SK-N-MC (cell line): ENCODE results near the gene RNU5D-1.

Experiments
- EZH2 ChIP-seq: fragments of 200-600 bp; sonication (generic); IDR thresholded peaks from one replicate; pipeline ENCODE4 v1.6.1; 2017; ENCODE audit warnings: antibody characterized with exemption
- POLR2AphosphoS5 ChIP-seq: IDR thresholded peaks from 2 replicates; pipeline ENCODE4 v1.6.1; 2012; ENCODE audit warnings: mild to moderate bottlenecking, low read depth, low read length, borderline replicate concordance

- TF ChIP-seq EZH2 (no peak), POLR2AphosphoS5 (no peak; the same call in 1 of the 2 replicates)
These were observed 48.0 kb upstream of the RNU5D-1 start for GRCh38 chr1:44778705-44779576.
